Left ventricle myocardium inferior (tissue), 1 donor: ENCODE measurements around the gene TEX50. TPM values are rescaled to one million over a fixed set of nuclear protein-coding genes. Genes with fewer than 3 reads are reported as not detected.
"Not testable (repeated sequence)": the region's sequence is repeated elsewhere in the genome, so short reads cannot be mapped to it uniquely, and the experiment has no call there.

Experiments
- DNase-seq: peaks from one replicate; pipeline ENCODE4 v3.0.0-alpha.2; 2020
- H3K27ac ChIP-seq: fragments of 200-600 bp; replicated peaks from 2 replicates; pipeline ENCODE4 v1.8.0; 2021
- H3K27me3 ChIP-seq: fragments of 200-600 bp; 2 replicates; pipeline ENCODE4 v1.8.0; 2021; ENCODE audit warnings: low read depth
- H3K36me3 ChIP-seq: fragments of 200-600 bp; 2 replicates; pipeline ENCODE4 v1.8.0; 2021
- H3K4me1 ChIP-seq: fragments of 200-600 bp; 2 replicates; pipeline ENCODE4 v1.8.0; 2021
- H3K4me3 ChIP-seq: fragments of 200-600 bp; 2 replicates; pipeline ENCODE4 v1.8.0; 2021; ENCODE audit warnings: mild to moderate bottlenecking, moderate library complexity
- H3K9me3 ChIP-seq: fragments of 200-600 bp; replicated peaks from 2 replicates; pipeline ENCODE4 v1.8.0; 2021
- intact Hi-C: fragments of 100-400 bp; cut with micrococcal nuclease; formaldehyde crosslinking; loops from one replicate; pipeline ENCODE4 v1.11.0; 2022
- total RNA-seq: library from RNA; stranded (reverse); fragmentation: NEBNext Ultra II Directional; extraction: Animal tissue kit (Norgen Biotek cat#: 25700); gene quantifications from one replicate; pipeline ENCODE4 v1.2.1, GENCODE V29; 2021
- TF ChIP-seq, protein P1 (sequence below): fragments of 200-600 bp; IDR thresholded peaks from 2 replicates; pipeline ENCODE4 v1.8.0; 2021; ENCODE audit warnings: antibody characterized with exemption, mild to moderate bottlenecking, borderline replicate concordance
- donor health status: DM: no; HTN: yes; CAD: no; lungs with severe emphysema.

The TEX50 gene
- total RNA-seq, 1 donor from 2014 or later = not detected

GRCh38 chr1:173638043-173639021 is 3.2 kb downstream of the TEX50 start:
- no peaks in the 10 kb centered on the region for H3K27me3 ChIP-seq
- TF ChIP-seq, protein P1, sequence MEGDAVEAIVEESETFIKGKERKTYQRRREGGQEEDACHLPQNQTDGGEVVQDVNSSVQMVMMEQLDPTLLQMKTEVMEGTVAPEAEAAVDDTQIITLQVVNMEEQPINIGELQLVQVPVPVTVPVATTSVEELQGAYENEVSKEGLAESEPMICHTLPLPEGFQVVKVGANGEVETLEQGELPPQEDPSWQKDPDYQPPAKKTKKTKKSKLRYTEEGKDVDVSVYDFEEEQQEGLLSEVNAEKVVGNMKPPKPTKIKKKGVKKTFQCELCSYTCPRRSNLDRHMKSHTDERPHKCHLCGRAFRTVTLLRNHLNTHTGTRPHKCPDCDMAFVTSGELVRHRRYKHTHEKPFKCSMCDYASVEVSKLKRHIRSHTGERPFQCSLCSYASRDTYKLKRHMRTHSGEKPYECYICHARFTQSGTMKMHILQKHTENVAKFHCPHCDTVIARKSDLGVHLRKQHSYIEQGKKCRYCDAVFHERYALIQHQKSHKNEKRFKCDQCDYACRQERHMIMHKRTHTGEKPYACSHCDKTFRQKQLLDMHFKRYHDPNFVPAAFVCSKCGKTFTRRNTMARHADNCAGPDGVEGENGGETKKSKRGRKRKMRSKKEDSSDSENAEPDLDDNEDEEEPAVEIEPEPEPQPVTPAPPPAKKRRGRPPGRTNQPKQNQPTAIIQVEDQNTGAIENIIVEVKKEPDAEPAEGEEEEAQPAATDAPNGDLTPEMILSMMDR = no peak
- intact Hi-C loops = no loop called here
- no peak overlapping the region for H3K27ac ChIP-seq
- DNase-seq = no peak
- no peaks in the 10 kb centered on the region for H3K36me3 ChIP-seq
- H3K4me3 ChIP-seq = no peak overlapping the region
- peaks cover 15% of the 10 kb centered on the region for H3K9me3 ChIP-seq
- no peaks in the 10 kb centered on the region for H3K4me1 ChIP-seq

GRCh38 chr1:173639102-173639501 is 4.0 kb downstream of the TEX50 start:
- Histone ChIP-seq H3K4me1 (no peaks in the 10 kb centered on the region), H3K36me3 (no peaks in the 10 kb centered on the region), H3K4me3 (no peak overlapping the region), H3K27ac (no peak overlapping the region), H3K9me3 (peaks cover 9% of the 10 kb centered on the region), H3K27me3 (no peaks in the 10 kb centered on the region)
- TF ChIP-seq, protein P1 = no peak
- no peak for DNase-seq
- intact Hi-C loops = no loop called here

DNA sequence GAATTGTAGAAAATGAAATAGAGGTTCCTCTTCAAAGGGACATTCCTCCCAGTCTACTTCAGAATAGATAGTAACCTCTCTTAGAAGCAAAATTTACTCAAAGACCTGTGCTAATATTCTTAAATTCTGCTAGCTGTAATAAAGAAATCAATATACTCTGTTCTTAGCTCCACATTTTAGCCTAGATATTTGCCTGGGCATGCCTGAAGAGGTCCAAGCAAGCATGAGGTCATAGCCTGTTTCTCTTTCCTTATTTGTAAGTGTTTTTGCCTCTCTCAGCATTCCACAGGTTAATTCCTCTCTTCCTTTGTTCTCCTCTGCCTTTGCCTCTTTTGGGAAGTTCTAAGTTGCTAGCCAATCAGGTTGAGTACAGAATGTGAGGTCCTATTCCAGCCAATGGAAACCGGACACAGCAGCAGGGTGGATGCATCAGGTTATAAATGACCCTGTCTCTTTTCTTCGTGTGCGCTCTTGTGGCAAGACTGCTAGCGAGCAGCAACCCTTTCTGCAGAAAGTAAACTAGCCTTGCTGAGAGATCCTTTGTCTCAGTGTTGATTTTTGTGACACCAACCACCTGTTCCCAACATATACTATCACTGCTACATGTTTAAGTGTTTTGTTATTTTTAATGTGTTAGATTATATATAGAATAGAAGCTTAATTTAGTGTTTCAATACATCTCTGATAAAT is 7.5 kb downstream of the TEX50 start:
- DNase-seq, intact Hi-C loops, H3K4me1 ChIP-seq, H3K36me3 ChIP-seq, H3K9me3 ChIP-seq, H3K27me3 ChIP-seq, H3K27ac ChIP-seq, H3K4me3 ChIP-seq: not testable (repeated sequence)

DNA sequence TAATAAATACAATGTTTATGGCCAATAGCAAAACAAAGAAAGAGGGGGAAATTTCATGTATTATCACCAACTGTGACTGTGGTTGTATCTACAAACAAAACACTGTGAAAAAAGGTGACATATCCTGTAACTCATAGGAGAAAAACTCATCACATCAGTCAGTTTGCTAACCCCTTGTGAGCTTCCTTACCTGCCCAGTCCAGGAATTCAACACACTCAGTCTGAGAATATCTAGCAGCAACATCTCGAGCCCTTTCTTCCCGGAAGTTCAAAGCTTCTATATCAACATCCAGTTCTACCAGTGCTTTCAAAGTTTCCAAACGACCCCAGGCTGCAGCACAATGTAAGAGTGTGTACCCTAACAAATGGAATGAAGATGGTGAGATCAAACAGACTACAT is 11.5 kb downstream of the TEX50 start:
- Histone ChIP-seq H3K4me3 (no peak overlapping the region), H3K27ac (no peak overlapping the region), H3K27me3 (no peaks in the 10 kb centered on the region), H3K36me3 (no peaks in the 10 kb centered on the region), H3K4me1 (no peaks in the 10 kb centered on the region), H3K9me3 (peaks cover 10% of the 10 kb centered on the region)
- TF ChIP-seq, protein P1 = no peak
- no peak for DNase-seq
- intact Hi-C loops = no loop called here

DNA sequence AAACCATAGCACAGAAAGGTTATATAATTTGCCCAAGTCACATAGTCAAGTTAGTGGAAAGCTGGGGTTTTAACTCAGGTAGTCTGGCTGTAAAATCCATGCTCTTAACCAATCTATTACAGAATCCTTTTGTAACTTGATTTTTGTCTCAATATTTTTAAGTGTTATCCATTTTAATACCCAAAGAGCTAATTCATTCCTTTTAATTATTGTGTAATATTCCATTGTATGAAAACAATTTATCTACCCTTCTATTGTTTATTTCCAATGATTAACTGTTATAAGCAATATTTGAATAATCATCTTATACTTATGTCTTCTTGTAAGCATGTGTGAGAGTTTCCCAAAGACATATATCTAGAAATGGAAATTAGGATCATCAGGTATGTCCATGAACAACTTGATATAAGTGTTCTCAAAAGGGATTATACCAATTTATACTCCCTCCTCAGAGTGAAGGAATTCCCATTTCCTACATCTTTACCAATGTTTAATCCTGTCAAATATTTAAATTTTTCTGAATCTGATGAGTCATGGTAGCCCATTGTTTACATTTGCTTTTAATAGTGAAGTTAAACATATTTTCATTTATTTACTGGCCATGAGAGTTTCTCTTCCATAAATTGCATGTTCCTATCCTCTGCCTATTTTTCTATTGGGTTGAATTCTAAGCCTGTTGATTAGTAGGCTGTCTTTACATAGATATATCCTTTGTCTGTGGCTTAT is 13.9 kb downstream of the TEX50 start:
- Histone ChIP-seq H3K9me3 (peaks cover 26% of the 10 kb centered on the region), H3K27ac (no peak overlapping the region), H3K4me3 (no peak overlapping the region), H3K4me1 (no peaks in the 10 kb centered on the region), H3K36me3 (no peaks in the 10 kb centered on the region), H3K27me3 (no peaks in the 10 kb centered on the region)
- DNase-seq = no peak
- intact Hi-C loops = no loop called here
- TF ChIP-seq, protein P1 = no peak
